KG1 (cell line): ENCODE results near the gene LRRC15.

Source experiments
- DNase-seq: peaks from one replicate; lab custom pipeline; 2025; lab: John Stamatoyannopoulos, UW

LRRC15 gene

DNA sequence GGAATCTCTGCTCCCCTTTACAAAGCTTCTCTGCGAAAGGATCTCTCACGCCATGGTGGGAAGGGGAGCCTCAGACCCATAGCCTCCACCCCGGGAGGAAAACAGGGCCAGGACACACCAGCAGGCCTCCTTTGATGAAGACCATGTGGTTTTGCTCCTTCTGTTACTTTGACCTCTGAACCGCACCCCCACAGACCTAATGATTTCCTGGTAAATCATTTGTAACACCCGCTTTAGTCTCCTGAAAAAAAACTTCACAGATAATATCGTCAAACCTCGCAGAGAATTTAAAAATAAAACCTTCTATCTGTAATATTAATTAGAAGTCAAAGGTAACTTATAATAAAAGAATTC is 36.7 kb downstream of the LRRC15 start:
- DNase-seq = no peak

DNA sequence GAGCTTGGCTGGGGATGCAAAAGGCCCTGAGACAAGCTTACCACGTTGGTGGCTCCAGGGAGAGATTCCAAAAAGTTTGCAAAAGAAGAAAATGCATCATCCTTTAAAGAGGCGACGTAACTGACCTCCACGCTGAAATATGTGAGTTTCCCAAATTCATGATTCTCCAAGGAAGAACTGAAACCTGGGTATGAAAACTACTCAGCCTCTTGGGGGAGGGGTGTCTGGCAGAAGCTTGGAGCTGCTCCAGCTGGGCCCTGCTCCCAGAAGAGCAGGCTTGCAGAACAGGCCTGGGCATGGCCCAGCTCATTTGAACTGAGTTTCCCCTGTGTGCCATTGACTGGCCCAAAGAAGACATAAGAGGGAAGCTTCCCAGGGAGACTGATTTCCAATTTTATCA is 39.0 kb downstream of the LRRC15 start:
- no peak for DNase-seq

DNA sequence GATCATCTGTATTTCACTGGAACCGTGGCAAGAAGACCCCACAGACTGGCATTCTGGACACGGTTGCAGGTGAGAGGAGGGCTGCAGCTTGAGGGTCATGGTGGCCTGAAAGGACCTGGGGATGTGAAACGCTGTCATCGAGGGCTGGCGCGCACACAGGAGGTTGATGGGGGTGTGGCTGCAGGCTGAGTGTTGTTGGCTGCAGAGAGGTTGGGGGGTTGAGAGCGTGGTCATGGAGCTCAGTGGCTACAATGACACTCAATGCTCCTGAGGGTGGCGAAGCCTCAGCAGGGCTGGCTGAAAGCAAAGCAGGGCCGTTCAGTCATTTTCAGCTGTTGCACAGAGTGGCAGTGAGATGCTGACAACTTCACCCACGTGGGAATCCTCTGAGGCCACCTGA is 39.4 kb downstream of the LRRC15 start:
- DNase-seq = no peak

DNA sequence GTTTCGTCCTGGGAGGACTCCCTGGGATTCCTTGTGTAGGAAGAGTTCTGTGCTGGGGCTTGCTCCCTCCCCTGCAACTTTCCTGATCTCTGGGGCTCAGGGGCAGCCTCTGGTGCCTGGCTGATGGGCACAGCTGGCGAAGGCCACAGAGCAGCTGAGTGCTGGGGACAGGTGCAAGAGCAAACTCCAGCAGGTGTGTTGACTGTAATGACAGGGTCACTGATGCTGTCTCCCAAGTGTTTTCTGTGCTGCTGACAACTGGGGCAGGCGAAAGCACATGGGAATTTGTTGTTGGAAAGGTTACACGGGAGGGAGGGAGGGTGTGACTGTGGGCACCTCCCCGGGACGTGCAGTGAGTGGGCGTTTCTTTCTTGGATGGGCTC is 40.0 kb downstream of the LRRC15 start:
- DNase-seq = no peak

DNA sequence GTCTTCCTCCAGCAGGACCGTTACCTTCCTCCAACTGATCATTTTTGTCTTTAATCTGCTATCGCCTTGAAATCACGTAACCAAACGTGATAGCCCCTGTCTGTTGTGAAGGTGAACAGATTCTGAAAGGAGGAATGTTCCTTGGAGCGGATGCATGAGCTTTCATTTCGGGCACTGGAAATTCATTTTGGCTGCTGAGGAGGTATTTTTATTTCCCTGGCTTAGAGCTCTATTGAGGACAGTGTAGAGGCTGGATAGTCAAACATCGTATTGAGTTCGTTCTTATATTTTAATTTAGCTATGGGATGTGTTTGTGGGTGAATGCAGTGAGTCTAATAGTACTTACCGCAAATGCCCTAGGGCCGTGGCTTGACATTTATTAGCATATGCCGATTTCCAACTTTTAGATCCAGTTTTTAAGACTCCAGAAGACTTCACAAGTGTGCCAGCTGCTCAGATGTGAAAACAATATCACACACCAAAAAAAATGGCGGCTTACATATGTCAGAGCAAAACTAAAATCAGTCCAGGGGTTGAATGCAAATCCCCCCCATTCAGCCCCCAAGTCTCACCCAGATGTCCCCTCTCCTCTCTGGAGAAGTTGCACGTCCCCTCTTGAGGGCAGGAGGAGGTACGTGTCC is 40.5 kb downstream of the LRRC15 start:
- DNase-seq = no peak

DNA sequence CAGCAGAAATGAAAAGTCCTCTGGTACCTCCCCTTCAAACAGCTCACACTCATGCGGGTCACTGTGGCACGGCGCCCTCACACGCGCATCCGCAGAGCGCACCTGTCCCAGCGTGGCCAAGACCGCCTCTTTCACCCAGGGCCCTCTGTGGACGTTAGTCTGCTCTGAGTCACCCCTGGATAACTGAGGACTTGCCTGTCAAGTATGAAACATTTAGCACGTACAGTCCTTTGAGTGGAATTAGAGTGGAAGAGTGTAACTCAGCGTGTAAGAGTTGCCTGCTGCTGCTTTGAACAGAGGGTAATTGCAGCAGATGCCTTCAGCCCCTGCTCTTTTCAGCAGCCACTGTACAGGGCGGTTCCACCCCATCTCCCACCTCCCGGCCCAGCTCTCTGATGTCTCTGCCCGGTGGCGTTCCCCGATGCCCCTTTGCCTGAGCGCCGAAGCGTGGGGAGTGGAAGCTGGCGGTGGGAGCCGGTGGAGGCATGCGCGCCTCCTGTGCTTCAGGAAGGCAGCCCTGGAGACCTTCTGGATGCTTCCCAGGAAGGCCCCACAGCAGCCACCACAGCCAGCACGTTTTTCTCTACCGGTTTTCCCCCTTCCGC is 41.4 kb downstream of the LRRC15 start:
- DNase-seq = no peak

DNA sequence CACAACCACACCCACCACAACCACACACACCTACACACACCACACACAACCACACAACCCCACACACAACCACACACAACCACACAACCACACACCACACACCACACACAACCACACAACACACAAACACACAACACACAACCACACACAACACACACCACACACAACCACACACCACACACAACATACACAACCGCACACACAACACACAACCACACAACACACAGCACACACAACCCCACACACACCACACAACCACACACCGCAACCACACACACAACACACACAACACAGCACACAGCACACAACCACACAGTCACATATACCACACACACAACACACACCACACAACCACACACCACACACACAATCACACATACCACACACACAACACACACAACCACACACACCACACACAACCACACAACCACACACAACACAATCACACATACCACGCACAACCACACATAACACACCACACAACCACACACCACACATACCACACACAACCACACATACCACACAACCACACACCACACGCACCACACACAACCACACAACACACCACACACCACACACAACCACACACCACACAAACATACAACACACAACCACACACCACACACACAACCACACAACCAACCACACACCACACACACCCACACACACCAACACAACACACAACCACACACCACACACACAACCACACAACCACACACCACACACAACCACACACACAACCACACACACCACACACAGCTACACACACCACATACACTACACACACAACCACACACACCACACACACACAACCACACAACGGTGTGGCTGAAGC is 42.1 kb downstream of the LRRC15 start:
- DNase-seq = no peak

DNA sequence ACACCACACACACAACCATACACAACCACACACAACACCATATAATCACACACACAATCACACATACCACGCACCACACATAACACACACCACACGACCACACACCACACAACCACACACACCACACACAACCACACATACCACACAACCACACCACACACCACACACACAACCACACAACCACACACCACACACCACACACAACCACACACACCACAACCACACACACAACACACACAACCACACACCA is 42.6 kb downstream of the LRRC15 start:
- no peak for DNase-seq

DNA sequence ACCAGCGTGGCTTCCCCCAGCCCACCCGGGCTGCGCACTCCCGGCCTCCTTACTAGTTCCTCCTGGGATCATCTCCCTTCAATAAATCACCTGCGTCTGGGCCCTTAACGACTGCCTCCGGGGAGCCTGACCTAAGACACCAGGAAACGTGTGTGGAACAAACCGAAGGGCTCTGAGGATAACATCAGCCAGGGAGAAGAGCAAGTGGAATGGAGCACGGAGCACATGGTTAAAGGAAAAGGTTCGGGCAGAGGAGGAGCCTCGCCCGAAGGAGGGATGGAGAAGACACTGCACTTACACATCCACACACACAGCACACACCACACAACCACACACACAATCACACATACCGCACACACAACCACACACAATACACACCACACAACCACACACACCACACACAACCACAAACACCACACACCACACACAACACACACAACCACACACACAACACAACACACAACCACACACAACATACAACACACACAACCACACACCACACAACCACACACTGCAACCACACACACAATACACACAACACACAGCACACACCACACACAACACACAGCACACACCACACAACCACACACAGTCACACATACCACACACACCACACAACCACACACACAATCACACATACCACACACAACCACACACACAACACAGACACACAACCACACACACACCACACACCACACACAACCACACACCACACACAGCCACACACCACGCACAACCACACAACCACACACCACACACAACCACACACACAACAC is 43.2 kb downstream of the LRRC15 start:
- no peak for DNase-seq

DNA sequence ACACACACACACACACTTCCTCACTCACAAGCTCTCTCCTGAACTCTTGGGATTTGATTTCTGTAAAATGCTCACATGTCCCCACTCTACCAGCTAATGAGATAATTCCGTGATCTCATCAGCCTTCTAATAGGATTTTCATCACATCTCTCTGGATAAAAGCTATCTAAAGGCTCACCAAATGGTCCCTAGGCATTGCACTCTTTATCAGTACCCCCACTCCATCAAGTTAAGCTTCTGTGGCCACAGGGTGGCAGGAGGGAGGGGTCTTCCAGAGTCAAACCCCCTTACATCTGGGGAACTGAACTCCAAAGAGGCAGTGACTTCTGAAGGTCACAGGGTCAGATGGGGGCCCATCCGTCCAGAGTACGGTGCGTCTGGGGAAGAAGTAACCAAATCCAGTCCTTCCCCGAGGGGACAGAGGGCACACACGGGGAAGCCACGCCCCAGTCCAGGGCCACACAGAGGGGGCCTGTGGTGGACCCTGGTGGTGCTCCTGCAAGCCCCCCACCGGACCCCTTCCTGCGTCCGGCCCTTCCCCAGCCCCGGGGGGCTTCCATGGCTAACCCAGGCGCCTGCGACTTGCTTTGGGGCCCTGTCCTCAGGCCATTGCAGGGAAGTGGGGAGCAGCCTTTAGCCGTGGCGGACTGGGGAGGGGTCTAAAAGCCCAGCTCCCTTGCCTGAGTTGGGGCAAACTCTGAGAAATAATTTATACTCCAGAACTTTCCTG is 44.0 kb downstream of the LRRC15 start:
- no peak for DNase-seq

DNA sequence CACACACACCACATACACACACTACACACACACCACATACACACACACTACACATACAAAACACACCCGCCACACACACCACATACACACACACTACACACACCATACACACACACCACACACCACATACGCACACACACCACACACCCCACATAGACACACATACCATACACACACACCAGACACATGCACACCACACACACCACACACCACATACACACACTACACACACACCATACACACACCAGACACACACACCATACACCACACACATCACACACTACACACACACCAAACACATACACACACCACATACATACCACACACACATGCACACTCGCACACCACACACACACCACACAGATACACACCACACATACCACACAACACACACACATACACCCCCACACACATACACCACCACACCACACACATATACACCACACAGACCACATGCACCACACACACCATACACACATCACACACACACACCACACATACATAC is 44.7 kb downstream of the LRRC15 start:
- DNase-seq = no peak

DNA sequence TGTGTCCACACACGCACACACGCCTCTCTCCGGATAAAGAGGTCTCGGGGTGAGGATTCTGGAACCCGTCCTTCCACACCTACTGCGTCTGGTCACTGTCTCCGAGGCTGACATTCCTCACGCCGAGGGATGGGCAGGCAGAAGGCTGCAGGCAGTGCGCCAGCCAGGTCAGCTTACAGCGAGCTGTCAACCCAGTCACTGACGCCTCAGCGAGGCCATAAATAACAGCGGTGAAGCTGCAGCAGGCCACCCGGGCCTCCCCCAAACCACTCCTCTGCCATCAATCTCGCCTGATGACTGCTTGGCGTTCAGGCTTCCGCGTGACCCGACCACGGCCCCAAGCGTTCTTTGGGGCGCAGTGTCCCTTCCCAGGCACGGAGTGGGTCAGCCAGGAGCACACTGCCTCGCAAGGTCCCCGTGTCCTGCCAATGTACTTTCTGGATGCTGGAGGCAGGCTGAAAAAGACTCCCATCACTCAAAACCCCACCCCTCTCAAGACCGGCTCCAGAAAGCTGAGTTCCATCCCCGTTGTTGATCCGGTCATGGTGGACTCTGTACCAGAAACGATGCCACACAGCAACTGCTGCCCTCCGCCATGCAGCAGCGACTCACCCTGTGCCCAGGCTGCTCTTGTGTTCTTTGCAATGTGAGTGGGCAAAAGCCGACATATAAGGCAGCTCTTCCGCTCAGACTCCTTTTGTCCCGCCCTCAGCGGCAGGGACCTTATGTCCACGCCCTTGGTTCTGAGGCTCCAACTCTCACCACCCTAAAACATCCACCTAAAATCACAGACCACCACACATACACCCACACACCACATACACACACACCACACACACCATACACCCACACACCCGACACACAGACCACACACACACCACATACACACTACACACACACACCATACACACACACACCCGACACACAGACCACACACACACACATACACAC is 45.5 kb downstream of the LRRC15 start:
- DNase-seq = no peak

DNA sequence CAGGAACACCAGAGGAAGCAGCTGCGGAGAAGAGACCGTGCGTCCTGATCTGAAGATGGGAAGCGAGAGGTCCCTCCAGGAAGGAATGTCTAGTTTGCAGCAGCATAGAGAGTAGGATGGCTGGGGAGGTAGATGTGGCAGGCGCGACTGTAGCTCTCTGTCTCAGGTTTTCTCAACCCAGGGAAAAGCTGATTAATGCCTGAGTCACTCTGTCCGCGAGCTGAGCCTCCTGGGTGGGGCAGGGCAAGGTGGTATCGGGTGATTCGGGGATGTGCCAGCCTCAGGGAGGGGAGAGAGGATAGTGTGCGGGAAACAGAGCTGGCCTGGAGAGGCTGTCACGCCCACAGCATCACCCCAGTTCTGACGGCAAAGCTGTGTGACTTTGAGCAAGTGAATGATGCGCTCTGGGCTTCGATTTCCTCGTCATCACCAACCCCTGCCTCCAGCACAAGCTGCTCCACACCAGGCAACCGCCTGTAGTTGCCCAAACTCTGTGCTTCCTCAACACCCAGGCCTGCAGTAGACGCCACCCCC is 46.8 kb downstream of the LRRC15 start:
- DNase-seq = no peak

DNA sequence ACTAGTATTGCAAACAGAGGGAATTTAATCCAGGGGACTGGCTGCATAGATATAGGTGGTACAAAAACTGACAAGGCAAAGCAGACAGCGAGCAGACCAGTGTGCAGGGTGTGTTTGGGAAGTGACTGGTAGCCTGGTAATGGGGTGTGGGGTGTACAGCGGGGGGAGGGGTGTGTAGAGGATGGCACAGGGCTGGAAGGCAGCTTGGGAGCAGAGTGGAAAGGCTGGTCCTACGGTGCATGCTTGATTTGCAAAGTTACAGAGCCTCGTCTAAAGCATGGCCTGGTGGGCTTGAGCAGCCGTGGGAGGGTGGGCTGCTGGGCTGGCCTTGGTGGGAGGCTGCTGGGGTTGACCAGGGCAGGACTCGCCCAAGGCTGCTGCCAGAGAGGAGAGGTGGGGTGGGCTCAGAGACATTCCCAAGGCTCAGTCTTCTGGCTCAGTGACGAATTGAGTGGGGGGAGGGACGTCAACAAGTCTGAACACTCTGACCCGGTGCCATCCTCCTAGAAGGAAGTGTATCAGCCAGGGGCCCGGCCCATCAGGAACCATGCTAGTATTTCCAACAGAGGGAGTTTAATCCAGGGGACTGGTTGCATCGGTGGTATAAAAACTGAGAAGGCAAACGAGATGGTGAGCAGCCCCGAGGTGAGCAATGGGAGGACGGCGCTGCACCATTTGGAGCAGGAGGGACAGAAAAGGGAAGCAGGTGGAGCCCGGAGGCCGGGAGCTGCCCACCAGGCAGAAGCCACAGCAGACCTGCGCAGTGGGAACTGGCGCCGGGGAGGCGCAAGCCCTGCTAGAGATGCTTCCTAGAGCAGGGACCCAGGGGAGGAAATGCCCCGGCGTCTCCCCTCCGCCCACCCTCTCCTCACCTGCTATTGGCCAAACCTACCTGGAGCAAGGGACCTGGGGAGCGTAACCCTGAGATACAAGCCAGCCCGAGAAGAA is 47.6 kb downstream of the LRRC15 start:
- no peak for DNase-seq

DNA sequence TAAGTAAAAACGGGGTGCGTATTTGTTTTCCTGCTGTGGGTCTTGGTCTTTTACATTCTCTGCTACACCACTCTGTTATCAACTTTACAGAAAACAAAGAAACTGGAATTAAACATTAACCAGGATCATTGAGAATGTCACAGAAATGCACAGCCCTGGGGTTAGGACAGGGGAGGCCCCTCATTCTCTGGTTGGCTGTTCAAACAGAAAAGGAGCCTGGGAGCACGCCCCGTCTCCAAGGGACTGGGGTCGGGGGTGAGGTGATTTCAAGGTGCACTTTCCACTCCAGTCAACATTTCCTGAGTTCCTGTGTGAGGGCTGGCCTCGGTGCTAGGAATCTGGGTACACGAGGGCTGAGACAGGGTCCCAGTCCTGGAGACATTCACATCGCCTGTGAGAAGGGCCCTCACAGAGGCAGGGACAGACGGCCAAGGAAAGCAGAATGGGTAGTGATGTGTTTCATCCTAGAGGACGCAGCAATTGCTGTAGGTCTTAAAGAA is 48.7 kb downstream of the LRRC15 start:
- no peak for DNase-seq

DNA sequence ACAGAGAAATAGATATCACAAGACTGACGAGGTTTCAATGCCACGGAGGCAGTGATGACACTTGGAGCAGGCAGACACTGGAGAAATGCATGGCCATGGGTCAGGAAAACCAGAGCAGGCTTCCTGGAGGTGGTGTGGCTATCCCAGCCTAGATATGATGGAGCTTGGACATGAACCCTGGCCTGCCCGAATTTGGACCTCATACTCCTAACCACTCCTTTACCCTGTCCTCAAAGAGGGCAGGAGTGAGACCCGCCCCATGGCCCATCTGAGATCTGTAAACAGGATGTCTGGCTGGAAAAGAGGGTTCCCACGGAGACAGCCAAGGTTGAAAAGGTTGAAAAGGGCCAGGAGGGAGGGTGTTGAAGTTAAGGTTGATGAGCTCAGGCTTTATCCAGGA is 49.4 kb downstream of the LRRC15 start:
- DNase-seq = no peak

DNA sequence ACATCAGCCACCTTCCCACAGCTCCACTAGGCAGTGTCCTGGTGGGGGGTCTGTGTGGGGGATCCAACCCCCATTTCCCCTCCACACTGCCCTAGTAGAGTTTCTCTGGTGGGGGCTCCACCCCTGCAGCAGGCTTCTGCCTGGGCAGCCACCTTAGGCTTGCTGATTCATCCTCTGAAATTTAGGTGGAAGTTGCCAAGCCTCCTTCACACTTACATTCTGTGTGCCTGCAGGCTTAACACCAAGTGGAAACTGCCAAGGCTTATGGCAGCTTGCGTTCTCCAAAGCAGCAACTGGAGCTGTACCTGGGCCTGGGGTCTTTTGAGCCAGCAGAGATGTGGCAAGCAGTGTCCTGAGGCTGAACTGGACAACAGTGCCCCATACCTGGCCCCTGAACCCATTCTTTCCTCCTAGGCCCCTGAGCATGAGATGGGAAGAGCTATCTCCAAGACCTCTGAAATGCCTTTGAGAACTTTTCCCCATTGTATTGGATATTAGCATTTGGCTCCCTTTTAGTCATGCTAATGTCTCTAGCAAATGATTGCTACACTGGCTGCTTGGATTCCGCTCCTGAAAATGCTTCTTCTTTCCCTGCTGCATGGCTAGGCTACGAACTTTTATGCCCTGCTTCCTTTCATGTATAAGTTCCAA is 50.9 kb downstream of the LRRC15 start:
- DNase-seq = no peak

DNA sequence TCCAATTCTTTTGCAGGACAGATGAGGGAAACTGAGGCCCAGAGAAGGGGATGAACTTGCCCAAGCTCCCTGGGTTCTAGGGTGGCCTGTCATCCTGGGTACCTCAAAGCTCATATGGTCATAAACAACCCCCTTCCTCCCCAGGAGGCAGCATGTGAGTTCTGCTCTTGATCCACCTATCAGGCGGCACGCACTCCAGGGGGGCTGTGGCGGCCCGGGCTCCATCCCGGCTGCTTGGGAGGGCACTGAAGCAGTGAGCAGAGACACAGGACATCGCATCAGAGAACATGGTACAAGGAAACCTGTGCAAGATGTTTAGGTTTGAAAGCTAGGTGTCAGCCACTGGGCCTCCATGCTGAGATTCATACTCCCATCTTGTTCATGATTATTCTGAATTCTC is 52.6 kb downstream of the LRRC15 start:
- DNase-seq = no peak

DNA sequence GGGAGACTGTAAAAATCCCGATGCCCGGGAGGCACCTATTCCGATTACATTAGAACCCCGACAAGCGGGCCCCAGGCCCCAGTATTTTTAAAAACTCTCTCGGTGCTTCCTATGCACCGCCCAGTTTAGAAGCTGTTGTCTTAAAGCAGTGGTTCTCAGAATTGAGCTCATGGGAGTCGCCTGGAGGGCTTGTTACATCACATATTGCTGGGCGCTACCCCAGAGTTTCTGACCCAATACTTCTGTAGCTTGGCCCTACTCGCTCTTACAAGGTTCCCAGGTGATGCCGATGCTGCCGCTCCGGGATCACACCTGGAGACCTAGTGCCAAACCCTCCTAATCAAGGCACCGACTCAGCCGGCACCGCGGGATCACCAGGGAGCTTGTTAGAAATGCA is 53.6 kb downstream of the LRRC15 start:
- no peak for DNase-seq
